WTC11 (cell line): ENCODE data around the gene DOC2A. TPM values are rescaled to one million over a fixed set of nuclear protein-coding genes. Genes with fewer than 3 reads are reported as not detected.

Experiments
- ATAC-seq: fragments of 200-7000 bp; cut with Tn5 transposase; 2 replicates; pipeline ENCODE4 v1.10.0; 2021; ENCODE audit warnings: mild to moderate bottlenecking, moderate library complexity
- CTCF ChIA-PET: fragments of 300-600 bp; sonication (Branson Sonifier 250); formaldehyde crosslinking; loops from one replicate; lab custom pipeline; 2021; ENCODE audit warnings: antibody characterized with exemption; lab: Charles Lee
- POLR2A ChIA-PET: fragments of 350-600 bp; sonication (Branson Sonifier 250); formaldehyde crosslinking; loops from one replicate; lab custom pipeline; 2021; ENCODE audit warnings: antibody characterized with exemption; lab: Charles Lee
- DNase-seq: peaks from one replicate; pipeline ENCODE4 v3.0.0; 2021; ENCODE audit warnings: low spot score
- H3K27ac Mint-ChIP-seq: 2 replicates; pipeline ENCODE4 v1.8.0; 2021; ENCODE audit warnings: mixed read lengths
- H3K27me3 Mint-ChIP-seq: 2 replicates; pipeline ENCODE4 v1.8.0; 2021; ENCODE audit warnings: low read depth, mild to moderate bottlenecking, moderate library complexity, mixed read lengths
- H3K36me3 Mint-ChIP-seq: 2 replicates; pipeline ENCODE4 v1.8.0; 2021; ENCODE audit warnings: mixed read lengths
- H3K4me1 Mint-ChIP-seq: 2 replicates; pipeline ENCODE4 v1.8.0; 2022; ENCODE audit warnings: mixed read lengths
- H3K4me3 Mint-ChIP-seq: 2 replicates; pipeline ENCODE4 v1.8.0; 2021; ENCODE audit warnings: mild to moderate bottlenecking, moderate library complexity, mixed read lengths
- H3K9me3 Mint-ChIP-seq: 2 replicates; pipeline ENCODE4 v1.8.0; 2021; ENCODE audit warnings: mixed read lengths
- E2F5 ChIP-seq: sonication (generic); formaldehyde crosslinking; IDR thresholded peaks from 2 replicates; pipeline ENCODE4 v1.8.1; 2022; ENCODE audit warnings: mild to moderate bottlenecking, moderate library complexity, missing genetic modification reagents
- EMX1 ChIP-seq: fragments of 250-450 bp; sonication (Bioruptor Pico); IDR thresholded peaks from 2 replicates; pipeline ENCODE4 v1.8.0; 2021; ENCODE audit warnings: mild to moderate bottlenecking
- ETV6 ChIP-seq: sonication (generic); formaldehyde crosslinking; IDR thresholded peaks from 2 replicates; pipeline ENCODE4 v1.8.1; 2022; ENCODE audit warnings: mild to moderate bottlenecking, missing genetic modification reagents
- HMGA2 ChIP-seq: fragments of 250-450 bp; sonication (Bioruptor Pico); IDR thresholded peaks from 2 replicates; pipeline ENCODE4 v1.4.0; 2021; ENCODE audit warnings: mild to moderate bottlenecking, moderate library complexity
- MYBL2 ChIP-seq: sonication (generic); formaldehyde crosslinking; IDR thresholded peaks from 2 replicates; pipeline ENCODE4 v1.8.1; 2023; ENCODE audit warnings: mild to moderate bottlenecking, moderate library complexity, missing genetic modification reagents
- NFE2L1 ChIP-seq: sonication (generic); formaldehyde crosslinking; IDR thresholded peaks from 2 replicates; pipeline ENCODE4 v1.8.1; 2023; ENCODE audit warnings: missing genetic modification reagents
- NFYB ChIP-seq: sonication (generic); formaldehyde crosslinking; conservative IDR thresholded peaks from 2 replicates; pipeline ENCODE4 v1.8.0; 2022; ENCODE audit warnings: low read depth, missing genetic modification reagents
- SMAD3 ChIP-seq: sonication (generic); formaldehyde crosslinking; IDR thresholded peaks from 2 replicates; pipeline ENCODE4 v1.8.0; 2022; ENCODE audit warnings: missing genetic modification reagents, mild to moderate bottlenecking, borderline replicate concordance
- SOX15 ChIP-seq: fragments of 250-450 bp; sonication (Bioruptor Pico); IDR thresholded peaks from 2 replicates; pipeline ENCODE4 v1.9.0; 2021; ENCODE audit warnings: mild to moderate bottlenecking
- SP1 ChIP-seq: sonication (generic); formaldehyde crosslinking; conservative IDR thresholded peaks from 2 replicates; pipeline ENCODE4 v1.8.1; 2022; ENCODE audit warnings: missing genetic modification reagents
- TEAD1 ChIP-seq: sonication (generic); formaldehyde crosslinking; IDR thresholded peaks from 2 replicates; pipeline ENCODE4 v1.8.0; 2022; ENCODE audit warnings: mild to moderate bottlenecking, missing genetic modification reagents
- TEAD4 ChIP-seq: sonication (generic); formaldehyde crosslinking; IDR thresholded peaks from 2 replicates; pipeline ENCODE4 v1.8.0; 2022; ENCODE audit warnings: mild to moderate bottlenecking, missing genetic modification reagents
- TP53 ChIP-seq: sonication (generic); formaldehyde crosslinking; IDR thresholded peaks from 2 replicates; pipeline ENCODE4 v1.8.1; 2023; ENCODE audit warnings: mild to moderate bottlenecking, missing genetic modification reagents
- ZBTB43 ChIP-seq: sonication (generic); formaldehyde crosslinking; IDR thresholded peaks from 2 replicates; pipeline ENCODE4 v1.8.1; 2023; ENCODE audit warnings: mild to moderate bottlenecking, missing genetic modification reagents
- ZMAT4 ChIP-seq: fragments of 250-450 bp; sonication (Bioruptor Pico); IDR thresholded peaks from 2 replicates; pipeline ENCODE4 v1.9.0; 2021; ENCODE audit warnings: mild to moderate bottlenecking
- ZNF263 ChIP-seq: sonication (generic); formaldehyde crosslinking; IDR thresholded peaks from 2 replicates; pipeline ENCODE4 v1.8.1; 2022; ENCODE audit warnings: low read depth, mild to moderate bottlenecking, moderate library complexity, missing genetic modification reagents
- ZNF317 ChIP-seq: sonication (generic); formaldehyde crosslinking; IDR thresholded peaks from 2 replicates; pipeline ENCODE4 v1.8.1; 2023; ENCODE audit warnings: low read depth, mild to moderate bottlenecking, moderate library complexity, missing genetic modification reagents, borderline replicate concordance
- total RNA-seq: library from RNA; stranded (reverse); gene quantifications from 3 replicates; pipeline ENCODE4 v1.2.3, GENCODE V29; 2021

DOC2A gene
- total RNA-seq, 1 experiment from 2014 or later, result 10.8 TPM

- TF ChIP-seq NFYB (CRISPR knock-in tag) (no peak), TEAD4 (no peak), E2F5 (CRISPR knock-in tag) (peak; percentile 72), SP1 (peak; percentile 10; the same call in 1 of the 2 replicates)
- TF ChIP-seq, all 79 proteins: peak for 15
Observed at GRCh38 chr16:29995324-29995910, 15.4 kb downstream of the DOC2A start, which contains the start of gene HIRIP3 (continued).

GRCh38 chr16:29994600-29995323 lies 16.1 kb downstream of the DOC2A start:
- Mint-ChIP-seq H3K4me1 (peaks cover 15% of the 10 kb centered on the region), H3K36me3 (peaks cover 17% of the 10 kb centered on the region), H3K9me3 (no peaks in the 10 kb centered on the region), H3K27ac (0 out of 2 replicates have a peak overlapping the region, but pooled peaks have one; percentile 23), H3K27me3 (no peaks in the 10 kb centered on the region), H3K4me3 (peak overlapping the region; percentile 94)
- 0 out of 2 replicates have a peak, but pooled peaks have one; percentile 17 for TF ChIP-seq EMX1
- TF ChIP-seq ETV6 (CRISPR knock-in tag), result peak; percentile 8; the same call in 1 of the 2 replicates
- TF ChIP-seq HMGA2 (CRISPR knock-in tag), result no peak
- no peak for TF ChIP-seq TEAD1 (CRISPR knock-in tag)
- ATAC-seq, result peak; percentile 71
- POLR2A ChIA-PET, result interaction anchor here (0.8 to 1.4 kb wide), 7 partner anchors 16 to 132 kb away, joined by 3 to 5 read pairs (median 3); partner anchors contain the start of genes ALDOA, ASPHD1, CDIPT and DOC2A
- peak; percentile 84 for DNase-seq
- CTCF ChIA-PET, result interaction anchor here (0.7 to 1.2 kb wide), 6 partner anchors 21 to 179 kb away, joined by 3 to 4 read pairs (median 3); partner anchors contain the start of genes CDIPT, PAGR1, TAOK2 and TBX6

GRCh38 chr16:29993903-29994599 lies 16.8 kb downstream of the DOC2A start:
- peaks cover 11% of the 10 kb centered on the region for H3K4me1 Mint-ChIP-seq
- ATAC-seq (no peak), DNase-seq (no peak)
- ChIA-PET POLR2A (interaction anchor here (0.6 to 1.4 kb wide), 4 partner anchors 16 to 57 kb away, joined by 3 to 4 read pairs (median 4); partner anchors contain the start of gene DOC2A), CTCF (interaction anchor here (0.6 to 1.2 kb wide), 3 partner anchors 27 to 980 kb away, joined by 4 to 5 read pairs (median 4); partner anchors contain the start of gene TBX6)
- no peaks in the 10 kb centered on the region for H3K27me3 Mint-ChIP-seq
- H3K9me3 Mint-ChIP-seq, result no peaks in the 10 kb centered on the region
- no peak for TF ChIP-seq MYBL2
- no peak for TF ChIP-seq ZBTB43 (CRISPR knock-in tag)
- no peak for TF ChIP-seq TEAD4
- TF ChIP-seq NFE2L1 (CRISPR knock-in tag), result no peak
- peak overlapping the region; percentile 94 for H3K4me3 Mint-ChIP-seq
- H3K27ac Mint-ChIP-seq, result no peak overlapping the region
- peaks cover 19% of the 10 kb centered on the region for H3K36me3 Mint-ChIP-seq

GRCh38 chr16:29993191-29993902 lies 17.5 kb downstream of the DOC2A start:
- TF ChIP-seq SMAD3 (CRISPR knock-in tag) (no peak), SOX15 (CRISPR knock-in tag) (no peak), ZNF263 (CRISPR knock-in tag) (no peak), TP53 (no peak), ZMAT4 (no peak), ZNF317 (CRISPR knock-in tag) (no peak), NFE2L1 (CRISPR knock-in tag) (no peak)
- H3K36me3 Mint-ChIP-seq, result peaks cover 20% of the 10 kb centered on the region
- CTCF ChIA-PET, result interaction anchor here (0.6 to 1.2 kb wide), 3 partner anchors 28 to 979 kb away, joined by 4 to 5 read pairs (median 4); no protein-coding TSS in a partner anchor
- POLR2A ChIA-PET, result interaction anchor here (0.6 kb wide), 1 partner anchor 26 kb away, joined by 3 read pairs; no protein-coding TSS in a partner anchor
- H3K27me3 Mint-ChIP-seq, result no peaks in the 10 kb centered on the region
- peaks cover 11% of the 10 kb centered on the region for H3K4me1 Mint-ChIP-seq
- ATAC-seq, result no peak
- H3K9me3 Mint-ChIP-seq, result no peaks in the 10 kb centered on the region
- H3K4me3 Mint-ChIP-seq, result no peak overlapping the region
- no peak overlapping the region for H3K27ac Mint-ChIP-seq
- DNase-seq, result no peak
